GM12891 (cell line): Measurements from ENCODE around the gene PNPLA5.

Experiments used
- POLR2A ChIP-seq: IDR thresholded peaks from 2 replicates; pipeline ENCODE4 v1.6.1; 2011; ENCODE audit warnings: low read depth, low read length, control low read depth
- POLR2AphosphoS5 ChIP-seq: IDR thresholded peaks from 2 replicates; pipeline ENCODE4 v1.6.1; 2011; ENCODE audit warnings: low read depth, low read length, control low read depth
- TAF1 ChIP-seq: IDR thresholded peaks from 2 replicates; pipeline ENCODE4 v1.6.1; 2011; ENCODE audit warnings: low read depth, low read length, control low read depth

DNA sequence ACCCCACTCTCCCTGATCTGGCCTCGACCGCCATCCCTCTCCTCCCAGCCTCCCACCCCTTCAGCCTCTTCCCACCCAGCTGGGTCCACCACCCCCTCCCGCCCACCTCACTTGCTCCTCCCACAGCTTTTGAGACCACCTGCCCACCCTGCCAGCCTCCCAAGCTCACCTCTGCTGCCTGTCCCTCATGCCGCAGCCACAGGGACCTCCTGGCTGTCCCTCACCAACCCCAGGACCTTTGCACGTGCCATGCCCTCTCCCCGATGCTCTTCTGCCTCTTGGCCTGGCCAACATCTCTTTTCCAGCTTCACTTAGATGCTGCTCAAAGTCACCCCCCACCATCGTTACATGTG is 6.5 kb downstream of the PNPLA5 start:
- TF ChIP-seq POLR2AphosphoS5 (no peak), POLR2A (no peak), TAF1 (no peak)
